ENCODE results near the gene CDH13. TPM values are rescaled to one million over a fixed set of nuclear protein-coding genes. Genes with fewer than 3 reads are reported as not detected.

CDH13 gene
- total and polyA plus RNA-seq, 2 of the 8 experiments (the other 6 are each of a cell fraction or from before 2014, with no cell fraction given) = 2.3 to 2.4 TPM

GRCh38 chr16:82860071-82860470 lies 233.3 kb downstream of the CDH13 start (continued):
- TF ChIP-seq CHD7 (IDR thresholded peaks at IDR 0.05; ENCODE audit: insufficient replicate concordance, low read length) (no peak), NRF1 (IDR thresholded peaks at IDR 0.05; ENCODE audit: low read depth, low read length) (no peak), CBX8 (IDR thresholded peaks at IDR 0.05; ENCODE audit: borderline replicate concordance, low read depth, low read length) (no peak), POU5F1 (IDR thresholded peaks at IDR 0.05; ENCODE audit: low read depth, low read length) (no peak)
